Kidney (tissue), 14 donors: ENCODE data around the gene GKN1. TPM values are rescaled to one million over a fixed set of nuclear protein-coding genes. Genes with fewer than 3 reads are reported as not detected.

ENCODE experiments used
- DNase-seq, 5 donors: peaks; one replicate each; pipeline ENCODE4 v3.0.0-alpha.2; 2013 to 2020
- FAIRE-seq: peaks from 2 replicates; lab custom pipeline; 2012; peaks lifted over from hg19 to GRCh38; lab: Jason Lieb, UNC
- H3K27ac ChIP-seq, 2 donors: one replicate each; pipeline ENCODE4 v1.7.0; 2013; ENCODE audit warnings: low read depth in 2 of 2, low read length in 2 of 2, inconsistent platforms in 1 of 2
- H3K27me3 ChIP-seq: one replicate; pipeline ENCODE4 v1.7.1; 2013; ENCODE audit warnings: low read length, inconsistent platforms; ENCODE audit not compliant: control insufficient read depth, insufficient read depth
- H3K36me3 ChIP-seq, 3 donors: one replicate each; pipeline versions ENCODE4 v1.7.0 to v1.7.1; 2013; ENCODE audit warnings: low read length in 3 of 3, control low read depth in 1 of 3, inconsistent platforms in 1 of 3; ENCODE audit not compliant: insufficient read depth in 3 of 3, control insufficient read depth in 2 of 3
- H3K4me1 ChIP-seq, 3 donors: one replicate each; pipeline versions ENCODE4 v1.7.0 to v1.7.1; 2013; ENCODE audit warnings: low read length in 3 of 3, inconsistent platforms in 1 of 3, low read depth in 1 of 3; ENCODE audit not compliant: control insufficient read depth in 2 of 3, insufficient read depth in 2 of 3
- H3K4me3 ChIP-seq, 3 donors: one replicate each; pipeline versions ENCODE4 v1.7.0 to v1.8.1; 2013; ENCODE audit warnings: low read length in 3 of 3, control low read depth in 1 of 3, inconsistent platforms in 1 of 3
- H3K9ac ChIP-seq, 3 donors: one replicate each; pipeline versions ENCODE4 v1.7.0 to v1.7.1; 2013; ENCODE audit warnings: low read length in 3 of 3, control low read depth in 1 of 3, inconsistent platforms in 1 of 3
- H3K9me3 ChIP-seq, 3 donors: one replicate each; pipeline versions ENCODE4 v1.7.0 to v1.7.1; 2013; ENCODE audit warnings: low read length in 3 of 3, control low read depth in 1 of 3, inconsistent platforms in 1 of 3; ENCODE audit not compliant: control insufficient read depth in 2 of 3, insufficient read depth in 1 of 3
- CTCF ChIP-seq: IDR thresholded peaks from 3 replicates; pipeline ENCODE4 v1.5.1; 2012; ENCODE audit warnings: mild to moderate bottlenecking, moderate library complexity, borderline replicate concordance; ENCODE audit not compliant: insufficient read depth; ENCODE audit errors: extremely low read depth
- intact Hi-C: fragments of 100-400 bp; cut with DNase I; formaldehyde crosslinking; loops from one replicate; pipeline ENCODE4 v1.11.1; 2022
- polyA plus RNA-seq: library from polyadenylated mRNA; stranded (reverse); fragments of 350-450 nt; fragmentation: Illumina TruSeq; extraction: RNeasy Lipid Tissue Mini Kit (QIAGEN cat#74804); gene quantifications from one replicate; pipeline ENCODE4 v1.2.3, GENCODE V29; 2014; ENCODE audit warnings: low read depth, low replicate concordance; ENCODE audit not compliant: insufficient read depth
- total RNA-seq: library from RNA; stranded (reverse); fragmentation: NEBNext Ultra II Directional; extraction: Animal tissue kit (Norgen Biotek cat#: 25700); gene quantifications from one replicate; pipeline ENCODE4 v1.2.1, GENCODE V29; 2021
- donor health status: control.
- donor health status: control.
- donor health status: control.
- donor health status: control.
- donor health status: control.
- donor health status: DM: yes; HTN: yes; CAD: no.
- donor health status: Normal renal cell carcinoma (clear cell type).

Gene GKN1
- total and polyA plus RNA-seq, 2 donors from 2014 or later, result not detected

- intact Hi-C loops, result no loop called here
Measured at GRCh38 chr2:68974946-68975665, 670 bp downstream of the GKN1 start.

GRCh38 chr2:68975844-68976243, 1.4 kb downstream of the GKN1 start:
- H3K9me3 ChIP-seq, result no peaks in the 10 kb centered on the region
- no peaks in the 10 kb centered on the region for H3K27me3 ChIP-seq
- H3K4me1 ChIP-seq, result no peaks in the 10 kb centered on the region
- no peaks in the 10 kb centered on the region for H3K36me3 ChIP-seq
- no peak overlapping the region for H3K4me3 ChIP-seq
- DNase-seq, result no peak
- H3K27ac ChIP-seq, result no peak overlapping the region
- H3K9ac ChIP-seq, result no peak overlapping the region
- no peak for FAIRE-seq
- no peak for TF ChIP-seq CTCF
- intact Hi-C loops, result no loop called here

More at GRCh38 chr2:68974946-68975665, 670 bp downstream of the GKN1 start:
- no peak for FAIRE-seq
- H3K27ac ChIP-seq, result no peak overlapping the region
- H3K4me3 ChIP-seq, result no peak overlapping the region
- no peak overlapping the region for H3K9ac ChIP-seq
- no peak for TF ChIP-seq CTCF
- H3K36me3 ChIP-seq, result no peaks in the 10 kb centered on the region
- no peak for DNase-seq
- H3K4me1 ChIP-seq, result no peaks in the 10 kb centered on the region
- H3K27me3 ChIP-seq, result no peaks in the 10 kb centered on the region
- no peaks in the 10 kb centered on the region for H3K9me3 ChIP-seq

GRCh38 chr2:68977453-68977852, 3.0 kb downstream of the GKN1 start:
- Histone ChIP-seq H3K4me3 (no peak overlapping the region), H3K36me3 (no peaks in the 10 kb centered on the region), H3K9me3 (no peaks in the 10 kb centered on the region), H3K9ac (no peak overlapping the region), H3K27ac (no peak overlapping the region), H3K27me3 (no peaks in the 10 kb centered on the region), H3K4me1 (no peaks in the 10 kb centered on the region)
- DNase-seq, result no peak
- FAIRE-seq, result no peak
- TF ChIP-seq CTCF, result no peak
- intact Hi-C loops, result no loop called here
